Measurements from ENCODE around the gene CNTN4. TPM values are rescaled to one million over a fixed set of nuclear protein-coding genes. Genes with fewer than 3 reads are reported as not detected.

The CNTN4 gene
- total RNA-seq, 1 donor, result under 0.01 TPM

- Histone ChIP-seq H3K27me3 (ENCODE audit: insufficient read depth, low read length) (no peaks in the 10 kb centered on the region), H3K4me2 (ENCODE audit: insufficient read depth, low read length) (no peak overlapping the region), H3K9me3 (ENCODE audit: low read depth, low read length) (no peaks in the 10 kb centered on the region), H3K27ac (ENCODE audit: low read depth, low read length) (no peak overlapping the region), H3K4me3 (ENCODE audit: insufficient read depth, low read length) (no peak overlapping the region), H2AFZ (ENCODE audit: low read length) (no peak overlapping the region), H3K79me2 (ENCODE audit: insufficient read depth, low read length) (no peaks in the 10 kb centered on the region), H3K4me1 (ENCODE audit: insufficient read depth, low read length) (no peaks in the 10 kb centered on the region), H3K36me3 (ENCODE audit: insufficient read depth, low read length) (no peaks in the 10 kb centered on the region), H4K20me1 (ENCODE audit: insufficient read depth, low read length) (no peaks in the 10 kb centered on the region)
- no peak for TF ChIP-seq CTCF (IDR thresholded peaks at IDR 0.05; ENCODE audit: extremely low read depth, low read depth, low read length)
- DNase-seq (ENCODE audit: insufficient read length, low spot score, missing footprints), result peak; percentile 45
These were observed 484 bp downstream of the CNTN4 start for GRCh38 chr3:2099028-2099671.

- H3K36me3 ChIP-seq (ENCODE audit: insufficient read depth, low read length), result no peaks in the 10 kb centered on the region
- no peaks in the 10 kb centered on the region for H4K20me1 ChIP-seq (ENCODE audit: insufficient read depth, low read length)
- H3K27me3 ChIP-seq (ENCODE audit: insufficient read depth, low read length), result no peaks in the 10 kb centered on the region
- TF ChIP-seq CTCF (IDR thresholded peaks at IDR 0.05; ENCODE audit: extremely low read depth, low read depth, low read length), result no peak
- no peak overlapping the region for H3K27ac ChIP-seq (ENCODE audit: low read depth, low read length)
- no peak overlapping the region for H3K4me2 ChIP-seq (ENCODE audit: insufficient read depth, low read length)
- no peaks in the 10 kb centered on the region for H3K79me2 ChIP-seq (ENCODE audit: insufficient read depth, low read length)
- no peaks in the 10 kb centered on the region for H3K4me1 ChIP-seq (ENCODE audit: insufficient read depth, low read length)
- no peak overlapping the region for H3K4me3 ChIP-seq (ENCODE audit: insufficient read depth, low read length)
- no peak for DNase-seq (ENCODE audit: insufficient read length, low spot score, missing footprints)
- H2AFZ ChIP-seq (ENCODE audit: low read length), result no peak overlapping the region
- no peaks in the 10 kb centered on the region for H3K9me3 ChIP-seq (ENCODE audit: low read depth, low read length)
These were observed 1.1 kb downstream of the CNTN4 start for GRCh38 chr3:2099779-2100191.

- no peak overlapping the region for H3K4me2 ChIP-seq (ENCODE audit: insufficient read depth, low read length)
- H3K27me3 ChIP-seq (ENCODE audit: insufficient read depth, low read length), result no peaks in the 10 kb centered on the region
- no peak for TF ChIP-seq CTCF (IDR thresholded peaks at IDR 0.05; ENCODE audit: extremely low read depth, low read depth, low read length)
- no peak overlapping the region for H2AFZ ChIP-seq (ENCODE audit: low read length)
- no peak overlapping the region for H3K27ac ChIP-seq (ENCODE audit: low read depth, low read length)
- no peak overlapping the region for H3K4me3 ChIP-seq (ENCODE audit: insufficient read depth, low read length)
- DNase-seq (ENCODE audit: insufficient read length, low spot score, missing footprints), result no peak
- no peaks in the 10 kb centered on the region for H3K9me3 ChIP-seq (ENCODE audit: low read depth, low read length)
- no peaks in the 10 kb centered on the region for H3K4me1 ChIP-seq (ENCODE audit: insufficient read depth, low read length)
- no peaks in the 10 kb centered on the region for H3K79me2 ChIP-seq (ENCODE audit: insufficient read depth, low read length)
- H3K36me3 ChIP-seq (ENCODE audit: insufficient read depth, low read length), result no peaks in the 10 kb centered on the region
- H4K20me1 ChIP-seq (ENCODE audit: insufficient read depth, low read length), result no peaks in the 10 kb centered on the region
These were observed 7.8 kb downstream of the CNTN4 start for GRCh38 chr3:2106438-2106837.

DNA sequence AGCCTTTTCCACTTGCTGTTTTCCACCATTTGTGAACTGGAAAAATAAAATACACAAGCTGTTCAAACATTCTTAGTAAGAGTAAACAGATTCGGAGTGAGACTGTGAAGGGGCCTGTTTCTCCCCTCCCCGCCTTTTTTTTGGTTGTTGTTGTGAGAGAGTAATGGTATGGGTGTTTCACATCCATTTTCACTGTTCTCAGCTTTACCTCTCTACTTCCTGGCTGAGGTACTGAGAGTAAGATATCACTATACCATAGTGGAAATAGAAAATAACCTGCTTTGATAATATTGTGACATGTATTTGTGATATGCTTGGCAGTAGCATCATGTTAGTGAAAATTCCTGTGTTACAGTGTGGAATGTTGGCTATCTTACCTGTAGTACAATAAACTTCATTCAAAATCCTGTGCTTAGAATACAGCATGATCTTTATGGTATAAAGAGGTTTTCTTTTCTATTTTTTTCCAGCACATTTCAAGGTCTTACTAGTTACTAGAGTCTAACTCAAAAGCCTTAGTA is 12.0 kb downstream of the CNTN4 start:
- no peaks in the 10 kb centered on the region for H3K27me3 ChIP-seq (ENCODE audit: insufficient read depth, low read length)
- no peaks in the 10 kb centered on the region for H3K4me1 ChIP-seq (ENCODE audit: insufficient read depth, low read length)
- no peaks in the 10 kb centered on the region for H4K20me1 ChIP-seq (ENCODE audit: insufficient read depth, low read length)
- no peaks in the 10 kb centered on the region for H3K79me2 ChIP-seq (ENCODE audit: insufficient read depth, low read length)
- no peaks in the 10 kb centered on the region for H3K36me3 ChIP-seq (ENCODE audit: insufficient read depth, low read length)
- no peak overlapping the region for H3K27ac ChIP-seq (ENCODE audit: low read depth, low read length)
- DNase-seq (ENCODE audit: insufficient read length, low spot score, missing footprints), result no peak
- H2AFZ ChIP-seq (ENCODE audit: low read length), result no peak overlapping the region
- no peak overlapping the region for H3K4me3 ChIP-seq (ENCODE audit: insufficient read depth, low read length)
- no peak overlapping the region for H3K4me2 ChIP-seq (ENCODE audit: insufficient read depth, low read length)
- no peaks in the 10 kb centered on the region for H3K9me3 ChIP-seq (ENCODE audit: low read depth, low read length)
- TF ChIP-seq CTCF (IDR thresholded peaks at IDR 0.05; ENCODE audit: extremely low read depth, low read depth, low read length), result no peak

Measured in osteoblast (primary cell).